ENCODE results near the gene FAIM2.

FAIM2 gene

GRCh38 chr12:49909826-49910225 is 6.1 kb upstream of the FAIM2 start:
- TF ChIP-seq CTCF (IDR thresholded peaks at IDR 0.05; ENCODE audit: low read depth, low read length, missing control alignments), result no peak

DNA sequence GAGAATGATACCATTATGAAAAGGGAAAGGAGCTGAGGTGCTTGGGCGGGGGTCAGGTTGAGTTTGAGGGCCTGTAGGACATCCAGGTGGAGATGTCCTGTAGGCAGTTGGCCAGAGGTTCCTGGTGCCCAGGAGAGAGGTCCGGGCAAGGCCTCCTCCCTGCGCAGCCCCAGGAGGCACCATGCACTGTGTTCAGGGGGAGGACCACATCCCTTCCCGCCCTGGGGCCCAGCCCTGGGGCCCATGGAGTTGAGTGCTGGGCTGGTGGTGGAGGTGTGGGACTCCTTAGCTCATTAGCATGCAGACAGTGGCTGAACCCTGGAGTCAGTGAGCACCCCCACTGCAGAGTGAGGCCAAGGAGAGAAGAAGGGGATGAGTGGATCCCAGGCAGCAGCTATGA is 5.7 kb upstream of the FAIM2 start:
- H3K4me3 ChIP-seq (ENCODE audit: low read depth, low read length), result no peak overlapping the region
- no peak for DNase-seq (ENCODE audit: low read depth)
- no peak for TF ChIP-seq CTCF (IDR thresholded peaks at IDR 0.05; ENCODE audit: low read depth, low read length, missing control alignments)

More at GRCh38 chr12:49909826-49910225, 6.1 kb upstream of the FAIM2 start:
- no peak for DNase-seq (ENCODE audit: low read depth)
- H3K4me3 ChIP-seq (ENCODE audit: low read depth, low read length), result no peak overlapping the region

DNA sequence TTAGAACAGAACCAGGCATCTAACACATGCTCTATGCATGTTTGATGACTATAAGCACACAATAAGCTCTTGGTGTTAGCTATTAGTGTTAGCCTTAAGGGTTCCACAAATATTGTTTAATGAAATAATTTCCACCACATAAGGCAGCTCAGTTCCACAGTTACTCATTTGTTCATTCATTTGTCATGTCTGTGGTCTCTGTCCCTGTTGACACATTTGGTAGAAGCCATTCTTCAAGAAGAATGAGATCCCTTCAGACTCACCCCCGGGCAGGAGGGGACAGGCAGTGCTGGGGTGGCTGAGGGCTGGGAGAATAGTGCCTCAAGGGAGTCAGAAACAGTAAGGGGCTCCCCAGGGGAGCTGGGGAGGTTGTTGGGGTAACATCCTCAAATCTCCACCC is 3.7 kb upstream of the FAIM2 start:
- no peak for TF ChIP-seq CTCF (IDR thresholded peaks at IDR 0.05; ENCODE audit: low read depth, low read length, missing control alignments)
- no peak overlapping the region for H3K4me3 ChIP-seq (ENCODE audit: low read depth, low read length)
- DNase-seq (ENCODE audit: low read depth), result no peak

DNA sequence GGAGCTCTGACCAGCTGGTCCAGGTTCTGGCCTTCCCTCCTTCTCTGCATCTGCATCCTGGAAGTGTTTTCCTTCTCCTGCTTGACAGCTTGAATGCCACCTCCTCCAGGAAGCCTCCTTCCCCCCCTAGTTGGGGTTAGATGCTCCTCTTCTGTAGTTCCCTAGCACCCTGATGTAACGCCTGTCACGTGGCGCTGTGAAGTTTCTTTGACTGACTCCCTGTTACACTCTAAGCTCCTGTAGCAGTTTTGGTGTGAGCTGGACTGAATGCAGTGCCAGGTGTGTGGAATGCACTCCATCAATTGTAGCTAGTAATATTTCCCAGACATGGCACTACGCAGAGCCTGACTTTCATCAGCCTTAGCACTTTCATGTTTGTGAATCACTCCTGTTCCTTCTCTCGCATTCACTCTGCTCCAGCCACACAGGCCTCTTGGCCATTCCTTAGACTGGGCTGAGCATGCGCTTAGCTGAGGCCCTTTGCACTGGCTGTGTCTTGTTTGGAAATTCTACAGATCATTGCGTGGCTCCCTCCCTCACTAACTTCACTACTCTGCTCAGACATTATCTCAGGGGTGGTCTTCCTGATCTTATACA is 2.1 kb upstream of the FAIM2 start:
- no peak for DNase-seq (ENCODE audit: low read depth)
- no peak for TF ChIP-seq CTCF (IDR thresholded peaks at IDR 0.05; ENCODE audit: low read depth, low read length, missing control alignments)
- H3K4me3 ChIP-seq (ENCODE audit: low read depth, low read length), result no peak overlapping the region

DNA sequence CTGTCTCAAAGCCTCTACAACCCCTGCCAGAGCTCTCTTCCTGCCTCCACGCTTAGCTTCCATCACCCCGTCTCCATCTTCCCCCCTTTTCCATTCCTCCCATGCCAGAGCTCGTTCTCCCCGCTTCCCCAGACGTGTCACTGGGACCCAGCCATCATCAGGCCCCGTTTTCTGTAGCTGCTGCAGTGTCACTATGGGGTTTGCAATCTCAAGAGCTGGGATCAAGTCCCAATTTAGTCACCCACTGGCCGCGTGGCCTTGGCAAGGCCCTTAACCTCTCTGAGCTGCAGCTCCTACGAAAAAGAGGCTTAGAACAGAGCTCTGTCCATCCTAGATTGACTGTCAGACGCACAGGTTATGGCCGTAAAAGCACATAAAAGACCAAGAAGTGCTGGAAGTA is 901 bp upstream of the FAIM2 start:
- TF ChIP-seq CTCF (IDR thresholded peaks at IDR 0.05; ENCODE audit: low read depth, low read length, missing control alignments), result no peak
- no peak overlapping the region for H3K4me3 ChIP-seq (ENCODE audit: low read depth, low read length)
- no peak for DNase-seq (ENCODE audit: low read depth)

GRCh38 chr12:49903351-49903699 is 375 bp downstream of the FAIM2 start:
- H3K4me3 ChIP-seq (ENCODE audit: low read depth, low read length), result no peak overlapping the region
- TF ChIP-seq CTCF (IDR thresholded peaks at IDR 0.05; ENCODE audit: low read depth, low read length, missing control alignments), result no peak
- DNase-seq (ENCODE audit: low read depth), result no peak

Data from GM12864 (cell line).